ENCODE measurements around the gene NCKAP5.

DNA sequence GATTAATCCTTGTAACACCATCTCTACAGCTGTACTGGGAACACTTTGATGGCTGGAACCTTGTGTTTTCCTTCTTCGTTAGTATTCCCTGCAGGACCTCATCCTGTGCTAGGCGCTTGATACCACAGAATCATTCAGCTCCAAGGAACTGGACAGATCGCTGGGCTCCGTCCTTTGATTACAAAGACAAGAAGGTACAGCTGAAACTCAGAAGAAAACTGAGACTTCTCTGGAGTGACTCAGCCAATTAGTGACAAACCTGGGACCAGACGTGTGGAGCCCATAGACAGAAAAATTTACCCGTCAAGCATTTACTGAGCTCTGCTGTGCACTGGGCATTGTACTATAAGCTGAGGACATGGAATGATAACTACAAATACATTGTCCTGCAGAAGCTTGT lies 67.3 kb downstream of the NCKAP5 start:
- TF ChIP-seq, protein P1, sequence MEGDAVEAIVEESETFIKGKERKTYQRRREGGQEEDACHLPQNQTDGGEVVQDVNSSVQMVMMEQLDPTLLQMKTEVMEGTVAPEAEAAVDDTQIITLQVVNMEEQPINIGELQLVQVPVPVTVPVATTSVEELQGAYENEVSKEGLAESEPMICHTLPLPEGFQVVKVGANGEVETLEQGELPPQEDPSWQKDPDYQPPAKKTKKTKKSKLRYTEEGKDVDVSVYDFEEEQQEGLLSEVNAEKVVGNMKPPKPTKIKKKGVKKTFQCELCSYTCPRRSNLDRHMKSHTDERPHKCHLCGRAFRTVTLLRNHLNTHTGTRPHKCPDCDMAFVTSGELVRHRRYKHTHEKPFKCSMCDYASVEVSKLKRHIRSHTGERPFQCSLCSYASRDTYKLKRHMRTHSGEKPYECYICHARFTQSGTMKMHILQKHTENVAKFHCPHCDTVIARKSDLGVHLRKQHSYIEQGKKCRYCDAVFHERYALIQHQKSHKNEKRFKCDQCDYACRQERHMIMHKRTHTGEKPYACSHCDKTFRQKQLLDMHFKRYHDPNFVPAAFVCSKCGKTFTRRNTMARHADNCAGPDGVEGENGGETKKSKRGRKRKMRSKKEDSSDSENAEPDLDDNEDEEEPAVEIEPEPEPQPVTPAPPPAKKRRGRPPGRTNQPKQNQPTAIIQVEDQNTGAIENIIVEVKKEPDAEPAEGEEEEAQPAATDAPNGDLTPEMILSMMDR (IDR thresholded peaks at IDR 0.05) = no peak
- TF ChIP-seq POLR2A (IDR thresholded peaks at IDR 0.05) = no peak
